ENCODE measurements around the gene MBLAC1. TPM values are rescaled to one million over a fixed set of nuclear protein-coding genes. Genes with fewer than 3 reads are reported as not detected.
A peak's percentile ranks its signal among the peaks of the same experiment; 100 is the strongest.

MBLAC1 gene
- total RNA-seq, 4 donors from 2014 or later = 1.4 to 7.4 (median 3.1) TPM

DNA sequence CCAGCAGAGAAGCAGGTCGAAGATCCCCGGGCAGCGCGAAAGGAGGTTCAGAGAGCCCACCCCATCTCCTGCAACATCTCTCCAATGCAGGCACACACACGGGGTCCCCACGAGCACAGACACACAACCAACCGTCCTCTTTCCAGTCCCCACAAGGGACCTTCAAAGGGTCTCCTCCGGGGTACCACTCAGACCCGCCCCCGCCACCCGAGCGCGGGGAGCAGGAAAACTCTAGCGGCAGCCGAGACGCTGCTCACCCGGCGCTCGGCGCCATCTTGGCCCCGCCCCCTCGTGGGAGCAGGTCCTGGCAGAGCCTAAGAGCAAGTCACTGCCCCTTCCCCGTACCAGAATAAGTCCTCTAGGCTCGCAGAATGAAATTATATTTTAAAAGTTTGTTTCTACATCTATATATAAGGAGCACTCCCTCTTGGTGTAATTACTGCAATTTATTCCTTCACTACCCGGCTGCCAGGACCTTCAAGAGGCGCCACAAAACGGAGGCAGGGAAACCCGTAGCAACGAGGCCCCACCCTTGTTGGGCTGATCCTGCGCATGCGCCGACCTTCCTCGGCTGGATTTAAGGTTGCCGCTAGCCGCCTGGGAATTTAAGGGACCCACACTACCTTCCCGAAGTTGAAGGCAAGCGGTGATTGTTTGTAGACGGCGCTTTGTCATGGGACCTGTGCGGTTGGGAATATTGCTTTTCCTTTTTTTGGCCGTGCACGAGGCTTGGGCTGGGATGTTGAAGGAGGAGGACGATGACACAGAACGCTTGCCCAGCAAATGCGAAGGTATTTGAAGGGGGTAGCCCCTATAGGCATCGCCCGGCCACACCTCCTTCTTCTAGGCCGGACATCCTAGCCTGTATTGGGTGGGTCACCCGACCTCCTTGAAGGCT, 7.4 kb upstream of the MBLAC1 start, which contains the start of the genes CNPY4 and TAF6:
TSS of gene CNPY4 (plus strand) at position 563 of the 898 bp plus-strand sequence. CDS start at position 674, 111 bp downstream.
TSS of gene TAF6 (minus strand) at position 287 of the 898 bp plus-strand sequence. CDS start 5,149 bp downstream, outside the sequence.
- peak within 1 kb of the TSS; percentile 86 to 90 (median 87) for H3K27ac ChIP-seq
- peaks cover 0 to under 1% of the 10 kb centered on the region in 2 donors for H3K36me3 ChIP-seq
- DNase-seq (peak; percentile 92 to 95), ATAC-seq (peak; percentile 98 to 99)
- no peaks in the 10 kb centered on the region for H3K9me3 ChIP-seq
- H3K4me1 ChIP-seq = peaks cover 17% of the 10 kb centered on the region in 2 donors
- TF ChIP-seq, protein P1, sequence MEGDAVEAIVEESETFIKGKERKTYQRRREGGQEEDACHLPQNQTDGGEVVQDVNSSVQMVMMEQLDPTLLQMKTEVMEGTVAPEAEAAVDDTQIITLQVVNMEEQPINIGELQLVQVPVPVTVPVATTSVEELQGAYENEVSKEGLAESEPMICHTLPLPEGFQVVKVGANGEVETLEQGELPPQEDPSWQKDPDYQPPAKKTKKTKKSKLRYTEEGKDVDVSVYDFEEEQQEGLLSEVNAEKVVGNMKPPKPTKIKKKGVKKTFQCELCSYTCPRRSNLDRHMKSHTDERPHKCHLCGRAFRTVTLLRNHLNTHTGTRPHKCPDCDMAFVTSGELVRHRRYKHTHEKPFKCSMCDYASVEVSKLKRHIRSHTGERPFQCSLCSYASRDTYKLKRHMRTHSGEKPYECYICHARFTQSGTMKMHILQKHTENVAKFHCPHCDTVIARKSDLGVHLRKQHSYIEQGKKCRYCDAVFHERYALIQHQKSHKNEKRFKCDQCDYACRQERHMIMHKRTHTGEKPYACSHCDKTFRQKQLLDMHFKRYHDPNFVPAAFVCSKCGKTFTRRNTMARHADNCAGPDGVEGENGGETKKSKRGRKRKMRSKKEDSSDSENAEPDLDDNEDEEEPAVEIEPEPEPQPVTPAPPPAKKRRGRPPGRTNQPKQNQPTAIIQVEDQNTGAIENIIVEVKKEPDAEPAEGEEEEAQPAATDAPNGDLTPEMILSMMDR (IDR thresholded peaks at IDR 0.05 in 4 of 5, conservative IDR thresholded peaks at IDR 0.05 in 1 of 5) = peak in 1 of 5 experiments; percentile 17
- TF ChIP-seq POLR2A (IDR thresholded peaks at IDR 0.05) = peak; percentile 39 to 48
- H3K27me3 ChIP-seq = no peaks in the 10 kb centered on the region
- intact Hi-C loops (cut with DNase I; ENCODE audit: low total_unique reads) = loop anchor here (1.0 kb wide), 3 partner anchors 8 to 29 kb away; partner anchors contain the start of genes AP4M1, LAMTOR4 and MCM7
- peak within 1 kb of the TSS; percentile 80 to 94 (median 88) for H3K4me3 ChIP-seq
- in situ Hi-C loops (cut with MboI; ENCODE audit: low sequenced_read_pairs in 4 of 4) = no loop called here

DNA sequence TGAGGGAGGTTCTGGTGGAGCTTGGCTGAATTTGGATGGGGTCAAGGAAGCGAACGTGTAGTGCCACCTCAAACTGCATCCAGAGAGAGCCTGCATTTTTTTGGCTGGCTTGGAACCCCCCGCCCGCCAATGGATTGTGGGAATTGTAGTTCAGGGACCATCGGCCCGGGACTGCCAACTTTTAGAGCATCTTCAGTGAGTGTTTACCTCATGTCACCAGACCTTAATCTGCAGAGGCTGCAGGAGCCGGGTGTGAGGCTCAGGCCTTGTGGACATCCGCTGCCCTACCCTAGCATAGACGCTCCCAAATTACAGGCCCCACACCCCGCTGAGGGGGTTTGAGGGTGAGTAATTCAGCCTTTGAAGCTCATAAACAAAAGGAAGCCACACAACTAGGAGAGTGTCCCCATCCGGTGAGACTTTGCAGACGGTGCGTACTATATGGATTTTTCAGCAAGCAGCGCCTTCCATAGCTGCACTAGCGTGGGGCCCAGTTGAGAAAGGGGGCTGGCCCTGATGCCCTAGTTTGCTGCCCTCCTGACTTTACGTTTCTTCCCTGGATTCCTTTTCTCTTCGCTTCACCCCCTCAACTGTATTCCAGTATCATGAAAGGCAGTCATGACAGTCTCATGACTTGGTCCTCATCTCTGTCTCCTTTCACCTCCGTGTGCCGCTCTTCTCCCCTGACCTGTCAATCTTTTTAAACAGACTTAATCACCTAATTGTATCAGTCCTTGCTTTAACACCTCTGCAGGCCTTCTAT, 6.6 kb upstream of the MBLAC1 start:
- no peaks in the 10 kb centered on the region for H3K27me3 ChIP-seq
- in situ Hi-C loops (cut with MboI; ENCODE audit: low sequenced_read_pairs in 4 of 4) = loop anchor here in 1 of 4 donors (10.0 kb wide), 1 partner anchor 125 kb away; no protein-coding TSS in a partner anchor
- no peaks in the 10 kb centered on the region for H3K9me3 ChIP-seq
- ATAC-seq (peak; percentile 69 to 76), DNase-seq (peak; percentile 45 to 63)
- TF ChIP-seq POLR2A (IDR thresholded peaks at IDR 0.05) = no peak
- TF ChIP-seq, protein P1 (IDR thresholded peaks at IDR 0.05 in 4 of 5, conservative IDR thresholded peaks at IDR 0.05 in 1 of 5) = no peak
- peak overlapping the region; percentile 86 to 90 (median 87) for H3K27ac ChIP-seq
- intact Hi-C loops (cut with DNase I; ENCODE audit: low total_unique reads) = loop anchor here (1.0 to 10.0 kb wide), 4 partner anchors 7 to 105 kb away; partner anchors contain the start of genes AP4M1, LAMTOR4, MCM7 and ZKSCAN1
- H3K4me1 ChIP-seq = peaks cover 17 to 19% of the 10 kb centered on the region in 2 donors
- H3K4me3 ChIP-seq = peak overlapping the region; percentile 80 to 94 (median 88)
- H3K36me3 ChIP-seq = no peaks in the 10 kb centered on the region

DNA sequence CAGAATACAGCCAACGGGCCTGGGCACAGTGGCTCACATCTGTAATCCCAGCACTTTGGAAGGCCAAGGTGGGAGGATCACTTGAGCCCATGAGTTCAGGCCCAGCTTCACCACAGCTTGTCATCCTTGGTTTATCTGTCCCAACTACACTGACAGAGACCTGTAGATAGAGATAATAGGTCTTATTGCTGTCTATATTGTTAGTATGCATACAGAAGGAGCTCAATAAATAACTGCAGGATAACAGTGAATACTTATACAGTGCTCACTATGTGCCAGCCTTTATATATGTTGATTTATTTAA, 6.1 kb upstream of the MBLAC1 start:
- Histone ChIP-seq H3K4me3 (peak overlapping the region in 1 of 4 donors; percentile 88), H3K27me3 (no peaks in the 10 kb centered on the region), H3K9me3 (no peaks in the 10 kb centered on the region), H3K27ac (peak overlapping the region in 2 of 4 donors; percentile 88 to 90), H3K36me3 (no peaks in the 10 kb centered on the region), H3K4me1 (peaks cover 20 to 24% of the 10 kb centered on the region in 2 donors)
- DNase-seq (no peak), ATAC-seq (no peak)
- TF ChIP-seq, protein P1 (IDR thresholded peaks at IDR 0.05 in 4 of 5, conservative IDR thresholded peaks at IDR 0.05 in 1 of 5) = no peak
- TF ChIP-seq POLR2A (IDR thresholded peaks at IDR 0.05) = no peak
- in situ Hi-C loops (cut with MboI; ENCODE audit: low sequenced_read_pairs in 4 of 4) = loop anchor here in 1 of 4 donors (10.0 kb wide), 1 partner anchor 126 kb away; no protein-coding TSS in a partner anchor
- intact Hi-C loops (cut with DNase I; ENCODE audit: low total_unique reads) = loop anchor here (10.0 kb wide), 1 partner anchor 106 kb away; the partner anchor contains the start of gene ZKSCAN1

DNA sequence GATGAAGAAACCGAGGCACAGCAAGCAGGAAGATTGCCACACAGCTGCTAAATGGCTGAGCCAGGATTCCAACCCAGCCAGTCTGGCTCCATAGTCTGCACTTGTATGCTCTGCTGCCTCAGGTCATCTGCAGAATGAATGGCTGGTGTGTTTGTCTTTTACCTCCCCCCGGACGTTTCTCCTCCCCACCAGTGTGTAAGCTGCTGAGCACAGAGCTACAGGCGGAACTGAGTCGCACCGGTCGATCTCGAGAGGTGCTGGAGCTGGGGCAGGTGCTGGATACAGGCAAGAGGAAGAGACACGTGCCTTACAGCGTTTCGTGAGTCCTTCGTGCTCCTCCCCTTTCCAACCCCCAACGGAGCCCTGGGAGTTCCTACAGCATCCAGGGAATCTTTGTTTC, 4.7 kb upstream of the MBLAC1 start:
- no peaks in the 10 kb centered on the region for H3K36me3 ChIP-seq
- in situ Hi-C loops (cut with MboI; ENCODE audit: low sequenced_read_pairs in 4 of 4) (loop anchor here in 1 of 4 donors (10.0 kb wide), 1 partner anchor 127 kb away; no protein-coding TSS in a partner anchor), intact Hi-C loops (cut with DNase I; ENCODE audit: low total_unique reads) (loop anchor here (10.0 kb wide), 1 partner anchor 107 kb away; the partner anchor contains the start of gene ZKSCAN1)
- peaks cover 28 to 32% of the 10 kb centered on the region in 2 donors for H3K4me1 ChIP-seq
- H3K27me3 ChIP-seq = no peaks in the 10 kb centered on the region
- no peak overlapping the region for H3K4me3 ChIP-seq
- H3K9me3 ChIP-seq = no peaks in the 10 kb centered on the region
- H3K27ac ChIP-seq = no peak overlapping the region
- no peak for TF ChIP-seq POLR2A (IDR thresholded peaks at IDR 0.05)
- TF ChIP-seq, protein P1 (IDR thresholded peaks at IDR 0.05 in 4 of 5, conservative IDR thresholded peaks at IDR 0.05 in 1 of 5) = no peak
- no peak for ATAC-seq
- no peak for DNase-seq
